SK-N-SH treated with all-trans-retinoic acid at 6 μM for 48 hours (cell line): ENCODE measurements around the gene PTGIS.

ENCODE experiments used
- ATAC-seq: fragments of 200-7000 bp; cut with Tn5 transposase; 3 replicates; pipeline ENCODE4 v1.9.1; 2020; ENCODE audit warnings: mild to moderate bottlenecking, moderate library complexity
- BACH2 ChIP-seq: fragments of 250-450 bp; sonication (Bioruptor Pico); IDR thresholded peaks from 2 replicates; pipeline ENCODE4 v1.9.0; 2021; ENCODE audit warnings: mild to moderate bottlenecking, borderline replicate concordance
- CREB5 ChIP-seq: fragments of 250-450 bp; sonication (Bioruptor Pico); IDR thresholded peaks from 2 replicates; pipeline ENCODE4 v1.5.1; 2020; ENCODE audit warnings: low read depth, mild to moderate bottlenecking, moderate library complexity
- CSRNP3 ChIP-seq: fragments of 250-450 bp; sonication (Bioruptor Pico); IDR thresholded peaks from 2 replicates; pipeline ENCODE4 v1.5.1; 2021; ENCODE audit warnings: mild to moderate bottlenecking, moderate library complexity
- ESRRG ChIP-seq: fragments of 250-450 bp; sonication (Bioruptor Pico); IDR thresholded peaks from 2 replicates; pipeline ENCODE4 v1.6.1; 2021; ENCODE audit warnings: mild to moderate bottlenecking
- GLIS3 ChIP-seq: fragments of 250-450 bp; sonication (Bioruptor Pico); IDR thresholded peaks from 2 replicates; pipeline ENCODE4 v1.5.0; 2020; ENCODE audit warnings: mild to moderate bottlenecking, moderate library complexity
- ISL1 ChIP-seq: fragments of 250-450 bp; sonication (Bioruptor Pico); IDR thresholded peaks from 2 replicates; pipeline ENCODE4 v2.1.2; 2022; ENCODE audit warnings: mild to moderate bottlenecking, moderate library complexity
- OSR1 ChIP-seq: fragments of 250-450 bp; sonication (Bioruptor Pico); IDR thresholded peaks from 2 replicates; pipeline ENCODE4 v1.8.0; 2022; ENCODE audit warnings: moderate library complexity, mild to moderate bottlenecking, inconsistent platforms
- POU6F1 ChIP-seq: fragments of 250-450 bp; sonication (Bioruptor Pico); IDR thresholded peaks from 2 replicates; pipeline ENCODE4 v1.8.0; 2021; ENCODE audit warnings: low read depth, mild to moderate bottlenecking, moderate library complexity, borderline replicate concordance
- PPARA ChIP-seq: fragments of 250-450 bp; sonication (Bioruptor Pico); IDR thresholded peaks from 2 replicates; pipeline ENCODE4 v1.5.0; 2020; ENCODE audit warnings: mild to moderate bottlenecking, borderline replicate concordance
- RARB ChIP-seq: fragments of 250-450 bp; sonication (Bioruptor Pico); IDR thresholded peaks from 2 replicates; pipeline ENCODE4 v1.8.0; 2021; ENCODE audit warnings: mild to moderate bottlenecking, moderate library complexity
- SNAI2 ChIP-seq: fragments of 250-450 bp; sonication (Bioruptor Pico); IDR thresholded peaks from 2 replicates; pipeline ENCODE4 v1.5.0; 2020; ENCODE audit warnings: mild to moderate bottlenecking, moderate library complexity
- TCF4 ChIP-seq: fragments of 250-450 bp; sonication (Bioruptor Pico); IDR thresholded peaks from 2 replicates; pipeline ENCODE4 v1.8.0; 2021; ENCODE audit warnings: mild to moderate bottlenecking, moderate library complexity, borderline replicate concordance
- TOX ChIP-seq: fragments of 250-450 bp; sonication (Bioruptor Pico); IDR thresholded peaks from 2 replicates; pipeline ENCODE4 v1.8.0; 2021; ENCODE audit warnings: mild to moderate bottlenecking, moderate library complexity, borderline replicate concordance
- TSHZ2 ChIP-seq: fragments of 250-450 bp; sonication (Bioruptor Pico); IDR thresholded peaks from 2 replicates; pipeline ENCODE4 v1.5.0; 2020; ENCODE audit warnings: mild to moderate bottlenecking, moderate library complexity
- ZC3H10 ChIP-seq: fragments of 250-450 bp; sonication (Bioruptor Pico); IDR thresholded peaks from 2 replicates; pipeline ENCODE4 v1.5.1; 2021; ENCODE audit warnings: mild to moderate bottlenecking, moderate library complexity
- ZFP3 ChIP-seq: fragments of 250-450 bp; sonication (Bioruptor Pico); IDR thresholded peaks from 2 replicates; pipeline ENCODE4 v1.5.0; 2020; ENCODE audit warnings: mild to moderate bottlenecking, moderate library complexity
- ZFP30 ChIP-seq: fragments of 450-650 bp; formaldehyde crosslinking; IDR thresholded peaks from 2 replicates; pipeline ENCODE4 v1.5.0; 2022; ENCODE audit warnings: mild to moderate bottlenecking, moderate library complexity
- ZNF565 ChIP-seq: fragments of 450-650 bp; formaldehyde crosslinking; conservative IDR thresholded peaks from 2 replicates; pipeline ENCODE4 v1.5.0; 2020; ENCODE audit warnings: low read depth, mild to moderate bottlenecking, moderate library complexity
- ZNF8 ChIP-seq: fragments of 450-650 bp; formaldehyde crosslinking; IDR thresholded peaks from 2 replicates; pipeline ENCODE4 v1.5.0; 2020; ENCODE audit warnings: mild to moderate bottlenecking, moderate library complexity

PTGIS gene

GRCh38 chr20:49561256-49561655 is 6.7 kb downstream of the PTGIS start (continued):
- no peak for TF ChIP-seq POU6F1 (CRISPR knock-in tag)
- TF ChIP-seq OSR1 (CRISPR knock-in tag), result no peak
- TF ChIP-seq ZC3H10 (CRISPR knock-in tag), result no peak
- no peak for TF ChIP-seq RARB (CRISPR knock-in tag)
- no peak for TF ChIP-seq TOX (CRISPR knock-in tag)
- no peak for TF ChIP-seq ZFP30

- no peak for TF ChIP-seq OSR1 (CRISPR knock-in tag)
- no peak for TF ChIP-seq TOX (CRISPR knock-in tag)
- TF ChIP-seq BACH2 (CRISPR knock-in tag), result no peak
- TF ChIP-seq ESRRG (CRISPR knock-in tag), result no peak
- ATAC-seq, result no peak
Observed at GRCh38 chr20:49560646-49561045, 7.3 kb downstream of the PTGIS start.

- no peak for ATAC-seq
- TF ChIP-seq ZC3H10 (CRISPR knock-in tag) (no peak), TCF4 (CRISPR knock-in tag) (no peak), ZNF8 (no peak), ZFP3 (CRISPR knock-in tag) (no peak), GLIS3 (CRISPR knock-in tag) (no peak), RARB (CRISPR knock-in tag) (no peak), ZNF565 (CRISPR knock-in tag) (no peak), SNAI2 (CRISPR knock-in tag) (no peak), TSHZ2 (CRISPR knock-in tag) (no peak), POU6F1 (CRISPR knock-in tag) (no peak), OSR1 (CRISPR knock-in tag) (no peak), ZFP30 (no peak), PPARA (no peak), CSRNP3 (CRISPR knock-in tag) (no peak), BACH2 (CRISPR knock-in tag) (no peak), ISL1 (CRISPR knock-in tag) (no peak), CREB5 (CRISPR knock-in tag) (no peak), ESRRG (CRISPR knock-in tag) (no peak)
Observed at GRCh38 chr20:49560186-49560585, 7.8 kb downstream of the PTGIS start.

GRCh38 chr20:49559411-49560081 is 8.4 kb downstream of the PTGIS start:
- TF ChIP-seq ZFP3 (CRISPR knock-in tag), result no peak
- no peak for TF ChIP-seq ZNF8
- TF ChIP-seq PPARA, result no peak
- no peak for TF ChIP-seq RARB (CRISPR knock-in tag)
- peak; percentile 43; the same call in 1 of the 2 replicates for TF ChIP-seq ISL1 (CRISPR knock-in tag)
- ATAC-seq, result no peak
